Left ventricle myocardium superior (tissue), 1 donor: ENCODE measurements around the gene NAIF1. TPM values are rescaled to one million over a fixed set of nuclear protein-coding genes. Genes with fewer than 3 reads are reported as not detected.
A peak's percentile ranks its signal among the peaks of the same experiment; 100 is the strongest.

Source experiments
- ATAC-seq: fragments of 200-7000 bp; cut with Tn5 transposase; one replicate; pipeline ENCODE4 v1.9.1; 2020; ENCODE audit warnings: mild to moderate bottlenecking, moderate library complexity
- DNase-seq: peaks from one replicate; pipeline ENCODE4 v3.0.0-alpha.2; 2020
- intact Hi-C: fragments of 100-400 bp; cut with micrococcal nuclease; formaldehyde crosslinking; loops from one replicate; pipeline ENCODE4 v1.11.0; 2022
- total RNA-seq: library from RNA; stranded (reverse); fragmentation: NEBNext Ultra II Directional; extraction: Animal tissue kit (Norgen Biotek cat#: 25700); gene quantifications from one replicate; pipeline ENCODE4 v1.2.1, GENCODE V29; 2021
- donor health status: DM: no; HTN: yes; CAD: no; lungs with severe emphysema.

Gene NAIF1
- total RNA-seq, 1 donor from 2014 or later, result 4.7 TPM

DNA sequence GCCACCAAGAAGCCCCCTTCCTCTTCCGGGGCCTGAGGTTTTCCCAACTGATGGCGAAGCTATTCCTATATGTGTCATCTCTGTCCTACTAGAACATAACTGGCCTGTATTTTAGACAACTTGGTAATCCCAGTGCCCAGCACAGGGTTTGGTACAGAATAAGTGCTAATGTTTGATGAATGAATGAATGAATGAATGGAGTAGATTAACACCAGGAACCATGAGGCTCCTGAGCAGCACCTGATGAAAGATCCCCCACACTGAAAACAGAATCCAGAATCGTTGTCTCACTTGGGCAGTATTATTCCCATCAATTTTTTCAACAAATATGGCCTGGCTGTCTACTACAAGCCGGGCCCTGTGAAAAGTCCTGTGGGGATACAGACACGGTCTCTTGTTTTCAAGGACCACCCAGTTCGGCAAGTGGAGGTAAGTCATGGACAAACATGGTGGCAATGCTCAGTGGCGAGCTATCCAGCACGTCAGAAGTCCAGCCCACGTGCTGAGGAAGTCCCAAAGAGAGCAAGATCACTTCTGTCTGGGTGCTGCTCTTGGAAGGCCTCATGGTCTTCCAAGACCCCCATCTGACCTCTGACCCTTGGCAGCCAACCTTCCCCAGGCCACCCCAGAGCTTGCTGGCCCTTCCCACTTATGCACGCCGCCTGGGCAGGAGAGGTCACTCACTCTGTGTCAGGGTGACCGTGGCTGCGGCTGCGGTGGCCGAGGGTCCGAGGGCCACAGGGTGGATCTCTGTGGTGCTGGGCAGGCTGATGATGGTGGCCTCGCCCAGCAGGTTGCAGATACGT lies 1.0 kb downstream of the NAIF1 start:
- ATAC-seq, result no peak
- intact Hi-C loops, result no loop called here
- peak; percentile 40 for DNase-seq

- no peak for DNase-seq
- ATAC-seq, result no peak
- intact Hi-C loops, result no loop called here
These were observed 4.0 kb downstream of the NAIF1 start for GRCh38 chr9:128062846-128063831.

DNA sequence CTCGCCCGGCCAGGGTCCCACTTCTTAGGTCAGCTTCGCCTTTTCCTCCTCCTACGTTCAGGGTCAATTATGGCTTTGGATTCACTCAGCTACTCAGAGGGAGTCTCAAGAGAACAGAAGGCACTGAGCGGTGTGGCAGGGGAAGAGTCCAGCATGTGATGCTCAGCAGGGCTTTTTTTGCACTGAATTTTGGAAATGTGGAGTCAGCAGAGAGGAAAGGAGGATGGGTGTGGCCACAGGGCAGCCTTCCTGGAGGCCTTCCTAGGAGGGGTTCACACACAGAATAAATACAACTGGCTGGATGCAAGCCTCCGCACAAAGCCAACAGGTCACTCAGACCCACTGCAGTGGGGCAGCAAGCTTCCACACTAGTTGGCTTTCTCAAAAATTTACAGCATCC lies 4.8 kb downstream of the NAIF1 start:
- DNase-seq (no peak), ATAC-seq (no peak)
- intact Hi-C loops, result no loop called here

DNA sequence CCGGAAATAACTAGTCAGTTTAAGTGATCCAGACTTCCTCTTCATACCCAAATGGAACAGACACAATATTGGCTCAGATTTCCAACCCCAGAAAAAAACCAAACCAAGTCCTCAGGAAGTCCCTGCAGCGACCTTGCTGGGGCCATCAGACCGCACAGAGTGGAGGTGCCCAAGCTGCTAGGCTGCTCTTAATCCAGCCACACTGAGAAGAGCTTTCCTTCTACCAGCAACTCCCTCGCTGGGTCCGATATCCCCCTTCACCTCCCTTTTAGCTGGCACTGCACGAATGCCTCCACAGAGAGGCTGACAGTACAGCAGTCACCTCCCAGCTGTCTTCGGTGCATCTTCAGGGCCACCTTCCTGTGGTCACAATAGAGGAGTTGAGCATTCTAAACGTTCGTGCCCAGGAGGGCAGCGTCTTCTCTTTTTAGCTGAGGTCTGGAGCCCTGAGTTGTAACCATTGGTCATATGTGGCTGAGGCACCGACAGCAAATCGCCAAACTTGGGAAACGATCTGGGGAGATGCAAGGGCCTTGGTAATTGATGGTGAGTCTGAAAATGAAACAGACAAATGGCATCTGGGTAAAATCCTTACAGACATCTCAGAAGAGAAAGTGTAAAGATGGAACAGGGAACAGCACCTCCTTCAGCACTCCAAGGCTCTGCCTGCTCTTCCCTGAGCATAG lies 5.7 kb downstream of the NAIF1 start:
- intact Hi-C loops, result no loop called here
- no peak for ATAC-seq
- no peak for DNase-seq

GRCh38 chr9:128059365-128059983 lies 7.6 kb downstream of the NAIF1 start:
- no peak for DNase-seq
- ATAC-seq, result no peak

DNA sequence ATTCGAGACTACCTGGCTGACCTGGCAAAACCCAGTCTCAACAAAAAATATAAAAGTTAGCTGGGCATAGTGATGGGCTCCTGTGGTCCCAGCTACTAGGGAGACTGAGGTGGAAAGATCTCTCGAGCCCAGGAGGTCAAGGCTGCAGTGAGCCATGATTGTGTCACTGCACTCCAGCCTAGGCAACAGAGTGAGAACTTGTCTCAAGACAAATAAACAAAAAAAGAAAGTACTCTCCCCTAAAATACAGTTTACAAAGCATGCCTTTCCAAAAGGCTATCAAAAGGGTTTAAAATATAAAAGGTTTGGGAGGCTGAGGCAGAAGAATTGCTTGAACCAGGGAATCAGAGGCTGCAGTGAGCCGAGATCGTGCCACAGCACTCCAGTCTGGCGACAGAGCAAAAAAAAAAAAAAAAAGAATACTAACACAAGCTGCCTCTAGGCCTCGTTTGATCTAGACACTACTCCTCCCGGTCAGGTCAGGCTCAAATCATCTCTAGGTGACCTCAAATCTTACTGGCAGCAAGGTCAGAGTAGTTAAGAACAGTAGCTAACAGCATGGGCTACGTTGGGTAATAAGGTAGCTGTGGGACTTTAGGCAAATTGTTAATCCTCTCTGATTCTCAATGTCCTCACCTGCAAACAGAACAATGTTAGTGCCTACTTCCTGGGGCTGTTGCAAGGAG lies 9.3 kb downstream of the NAIF1 start:
- intact Hi-C loops, result no loop called here
- ATAC-seq, result no peak
- DNase-seq, result no peak

More at GRCh38 chr9:128059365-128059983, 7.6 kb downstream of the NAIF1 start:
- intact Hi-C loops, result no loop called here

GRCh38 chr9:128056887-128057723 lies 10.0 kb downstream of the NAIF1 start:
- no peak for ATAC-seq
- no peak for DNase-seq
- intact Hi-C loops, result no loop called here

GRCh38 chr9:128056086-128056485 lies 11.0 kb downstream of the NAIF1 start:
- no peak for DNase-seq
- intact Hi-C loops, result no loop called here
- peak; percentile 24 for ATAC-seq

- peak; percentile 56 for DNase-seq
- peak; percentile 79 for ATAC-seq
- intact Hi-C loops, result no loop called here
These were observed 11.6 kb downstream of the NAIF1 start for GRCh38 chr9:128055344-128056040.

- no peak for ATAC-seq
- intact Hi-C loops, result no loop called here
- no peak for DNase-seq
These were observed 13.0 kb downstream of the NAIF1 start for GRCh38 chr9:128054087-128054486.

DNA sequence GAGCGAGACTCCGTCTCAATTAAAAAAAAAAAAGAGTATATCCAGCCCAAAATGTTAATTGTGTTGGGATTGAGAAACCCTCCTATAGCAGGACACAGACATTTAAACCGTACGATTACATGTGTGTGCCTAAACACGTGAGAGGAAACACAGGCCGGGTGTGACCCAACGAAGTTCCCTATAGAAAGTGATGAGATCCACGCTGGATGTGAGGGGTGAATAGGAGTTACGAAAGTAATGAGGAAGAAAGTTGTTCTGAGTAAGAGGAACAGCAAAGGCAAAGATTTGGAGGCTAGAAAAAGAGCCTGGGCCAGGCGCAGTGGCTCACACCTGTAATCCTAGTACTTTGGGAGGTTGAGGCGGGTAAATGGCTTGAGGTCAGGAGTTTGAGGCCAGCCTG lies 13.6 kb downstream of the NAIF1 start:
- intact Hi-C loops, result no loop called here
- peak; percentile 59 for ATAC-seq
- no peak for DNase-seq

GRCh38 chr9:128051932-128052709 lies 15.0 kb downstream of the NAIF1 start:
- DNase-seq, result no peak
- ATAC-seq, result no peak
- intact Hi-C loops, result no loop called here

GRCh38 chr9:128049843-128050242 lies 17.3 kb downstream of the NAIF1 start:
- intact Hi-C loops, result no loop called here
- no peak for ATAC-seq
- no peak for DNase-seq

DNA sequence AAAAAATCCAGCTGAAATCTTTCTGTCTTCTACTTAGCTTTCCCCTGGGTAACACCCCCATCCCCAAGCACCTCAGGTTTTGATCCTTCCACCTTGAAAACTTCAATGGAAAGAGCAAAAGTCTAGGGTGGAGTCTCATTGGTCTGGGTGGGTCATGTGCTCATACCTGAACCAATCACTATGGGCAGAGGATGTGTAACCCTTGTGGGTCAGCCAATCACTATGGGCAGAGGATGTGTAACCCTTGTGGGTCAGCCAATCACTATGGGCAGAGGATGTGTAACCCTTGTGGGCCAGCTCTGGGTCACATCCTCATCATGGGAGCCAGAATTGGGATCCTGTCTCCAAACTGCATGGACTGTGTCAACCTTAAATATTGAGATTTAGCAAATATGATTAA lies 18.5 kb downstream of the NAIF1 start:
- intact Hi-C loops, result no loop called here
- DNase-seq, result no peak
- ATAC-seq, result no peak

DNA sequence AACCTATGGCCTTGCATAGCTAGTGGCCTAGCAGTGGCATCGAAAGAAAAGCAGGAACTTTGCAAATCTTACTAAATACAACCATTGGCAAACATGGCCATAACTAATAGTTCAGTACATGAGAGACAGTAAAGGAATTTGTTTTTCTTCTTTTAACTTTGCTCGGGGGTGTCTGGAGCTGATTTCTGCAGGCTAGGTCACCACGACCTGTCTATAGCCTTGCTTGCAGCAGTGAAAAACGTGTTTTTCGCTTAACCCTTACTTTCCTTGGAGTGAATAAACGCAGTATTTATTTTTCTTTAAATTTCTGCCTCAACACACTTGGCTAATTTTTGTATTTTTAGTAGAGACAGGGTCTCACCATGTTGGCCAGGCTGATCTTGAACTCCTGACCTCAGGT lies 19.9 kb downstream of the NAIF1 start:
- intact Hi-C loops, result no loop called here

DNA sequence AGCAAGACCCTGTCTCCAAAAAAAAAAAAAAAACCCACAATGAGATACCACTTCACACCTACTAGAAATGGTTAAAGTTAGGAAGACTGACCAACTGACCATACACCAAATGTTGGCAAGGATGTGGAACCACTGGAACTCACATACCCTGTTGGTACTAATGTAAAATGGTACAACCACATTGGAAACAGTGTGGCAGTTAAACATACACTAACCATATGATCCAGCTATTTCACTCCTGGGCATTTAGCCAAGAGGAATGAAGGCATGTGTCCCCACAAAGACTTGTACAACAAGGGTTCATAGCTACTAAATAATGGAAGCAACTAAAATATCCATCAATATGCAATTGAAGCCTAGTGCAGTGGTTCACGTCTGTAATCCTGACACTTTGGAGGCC lies 21.3 kb downstream of the NAIF1 start:
- DNase-seq (no peak), ATAC-seq (no peak)
- intact Hi-C loops, result no loop called here

More for the DNA sequence above, 19.9 kb downstream of the NAIF1 start:
- ATAC-seq (no peak), DNase-seq (no peak)
